GM12878 (cell line): ENCODE results near the gene KDELR1.

ENCODE experiments used
- CBFB ChIP-seq: IDR thresholded peaks from 2 replicates; pipeline ENCODE4 v1.6.1; 2016; ENCODE audit warnings: antibody characterized with exemption, low read depth
- KAT2A ChIP-seq: conservative IDR thresholded peaks from 2 replicates; pipeline ENCODE4 v1.6.1; 2011; ENCODE audit warnings: low read depth, low read length; ENCODE audit not compliant: control insufficient read depth
- NR2F1 ChIP-seq: fragments of 450-650 bp; conservative IDR thresholded peaks from 2 replicates; pipeline ENCODE4 v1.6.1; 2017; ENCODE audit warnings: mild to moderate bottlenecking
- POLR2A ChIP-seq: IDR thresholded peaks from 2 replicates; pipeline ENCODE4 v1.6.1; 2011; ENCODE audit warnings: low read depth, mild to moderate bottlenecking, low read length
- SUPT20H ChIP-seq: IDR thresholded peaks from 2 replicates; pipeline ENCODE4 v1.6.1; 2011; ENCODE audit warnings: low read depth, mild to moderate bottlenecking, low read length, moderate library complexity, borderline replicate concordance; ENCODE audit not compliant: control insufficient read depth
- TF ChIP-seq, protein P1 (sequence below), 3 experiments: IDR thresholded peaks in 2 of 3; conservative IDR thresholded peaks in 1 of 3; 2 replicates each; pipeline ENCODE4 v1.5.1; 2011; ENCODE audit warnings: low read depth in 3 of 3, low read length in 3 of 3, mild to moderate bottlenecking in 3 of 3, control low read depth in 2 of 3, moderate library complexity in 2 of 3, inconsistent platforms in 1 of 3, mixed read lengths in 1 of 3; ENCODE audit not compliant: control insufficient read depth in 2 of 3, insufficient read depth in 1 of 3; ENCODE audit errors: extremely low read depth in 1 of 3
- TF ChIP-seq, protein P2 (sequence below): fragments of 150-350 bp; IDR thresholded peaks from 2 replicates; pipeline ENCODE4 v1.6.1; 2016; ENCODE audit warnings: low read depth, low read length
- TF ChIP-seq, protein P3 (sequence below): fragments of 450-650 bp; IDR thresholded peaks from 2 replicates; pipeline ENCODE4 v1.6.1; 2016; ENCODE audit warnings: mild to moderate bottlenecking, moderate library complexity, borderline replicate concordance

DNA sequence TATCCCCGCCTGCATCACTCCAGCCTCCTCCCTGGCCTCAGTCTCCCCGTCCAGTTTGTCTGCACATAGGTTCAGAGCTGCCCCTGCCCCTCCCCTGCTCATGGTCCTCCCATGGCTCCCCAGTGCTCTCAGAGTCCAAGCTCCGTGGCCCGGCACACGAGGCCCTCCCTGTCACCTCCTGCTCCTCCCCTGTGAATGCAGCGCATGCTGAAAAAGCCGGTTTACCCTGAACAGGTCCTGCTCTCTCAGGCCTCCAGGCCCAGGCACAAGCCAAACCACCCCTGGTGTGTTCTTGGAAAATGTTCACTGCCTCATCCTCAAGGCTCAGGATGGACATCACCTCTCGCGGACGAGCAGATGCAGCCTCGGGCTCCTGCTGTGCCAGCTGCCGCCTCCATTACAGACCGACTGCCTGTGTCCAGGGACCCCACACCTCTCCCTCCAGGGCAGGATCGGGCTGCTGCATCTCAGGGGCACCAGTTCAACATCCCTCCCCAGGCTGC lies 53.0 kb downstream of the KDELR1 start:
- TF ChIP-seq, protein P1, sequence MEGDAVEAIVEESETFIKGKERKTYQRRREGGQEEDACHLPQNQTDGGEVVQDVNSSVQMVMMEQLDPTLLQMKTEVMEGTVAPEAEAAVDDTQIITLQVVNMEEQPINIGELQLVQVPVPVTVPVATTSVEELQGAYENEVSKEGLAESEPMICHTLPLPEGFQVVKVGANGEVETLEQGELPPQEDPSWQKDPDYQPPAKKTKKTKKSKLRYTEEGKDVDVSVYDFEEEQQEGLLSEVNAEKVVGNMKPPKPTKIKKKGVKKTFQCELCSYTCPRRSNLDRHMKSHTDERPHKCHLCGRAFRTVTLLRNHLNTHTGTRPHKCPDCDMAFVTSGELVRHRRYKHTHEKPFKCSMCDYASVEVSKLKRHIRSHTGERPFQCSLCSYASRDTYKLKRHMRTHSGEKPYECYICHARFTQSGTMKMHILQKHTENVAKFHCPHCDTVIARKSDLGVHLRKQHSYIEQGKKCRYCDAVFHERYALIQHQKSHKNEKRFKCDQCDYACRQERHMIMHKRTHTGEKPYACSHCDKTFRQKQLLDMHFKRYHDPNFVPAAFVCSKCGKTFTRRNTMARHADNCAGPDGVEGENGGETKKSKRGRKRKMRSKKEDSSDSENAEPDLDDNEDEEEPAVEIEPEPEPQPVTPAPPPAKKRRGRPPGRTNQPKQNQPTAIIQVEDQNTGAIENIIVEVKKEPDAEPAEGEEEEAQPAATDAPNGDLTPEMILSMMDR (IDR thresholded peaks at IDR 0.05 in 2 of 3, conservative IDR thresholded peaks at IDR 0.05 in 1 of 3; ENCODE audit: control insufficient read depth in 2 of 3, extremely low read depth in 1 of 3, insufficient read depth in 1 of 3, low read depth in 3 of 3, low read length in 3 of 3), result no peak
- TF ChIP-seq, protein P2, sequence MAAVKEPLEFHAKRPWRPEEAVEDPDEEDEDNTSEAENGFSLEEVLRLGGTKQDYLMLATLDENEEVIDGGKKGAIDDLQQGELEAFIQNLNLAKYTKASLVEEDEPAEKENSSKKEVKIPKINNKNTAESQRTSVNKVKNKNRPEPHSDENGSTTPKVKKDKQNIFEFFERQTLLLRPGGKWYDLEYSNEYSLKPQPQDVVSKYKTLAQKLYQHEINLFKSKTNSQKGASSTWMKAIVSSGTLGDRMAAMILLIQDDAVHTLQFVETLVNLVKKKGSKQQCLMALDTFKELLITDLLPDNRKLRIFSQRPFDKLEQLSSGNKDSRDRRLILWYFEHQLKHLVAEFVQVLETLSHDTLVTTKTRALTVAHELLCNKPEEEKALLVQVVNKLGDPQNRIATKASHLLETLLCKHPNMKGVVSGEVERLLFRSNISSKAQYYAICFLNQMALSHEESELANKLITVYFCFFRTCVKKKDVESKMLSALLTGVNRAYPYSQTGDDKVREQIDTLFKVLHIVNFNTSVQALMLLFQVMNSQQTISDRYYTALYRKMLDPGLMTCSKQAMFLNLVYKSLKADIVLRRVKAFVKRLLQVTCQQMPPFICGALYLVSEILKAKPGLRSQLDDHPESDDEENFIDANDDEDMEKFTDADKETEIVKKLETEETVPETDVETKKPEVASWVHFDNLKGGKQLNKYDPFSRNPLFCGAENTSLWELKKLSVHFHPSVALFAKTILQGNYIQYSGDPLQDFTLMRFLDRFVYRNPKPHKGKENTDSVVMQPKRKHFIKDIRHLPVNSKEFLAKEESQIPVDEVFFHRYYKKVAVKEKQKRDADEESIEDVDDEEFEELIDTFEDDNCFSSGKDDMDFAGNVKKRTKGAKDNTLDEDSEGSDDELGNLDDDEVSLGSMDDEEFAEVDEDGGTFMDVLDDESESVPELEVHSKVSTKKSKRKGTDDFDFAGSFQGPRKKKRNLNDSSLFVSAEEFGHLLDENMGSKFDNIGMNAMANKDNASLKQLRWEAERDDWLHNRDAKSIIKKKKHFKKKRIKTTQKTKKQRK, result no peak
- TF ChIP-seq SUPT20H, result no peak
- TF ChIP-seq, protein P3, sequence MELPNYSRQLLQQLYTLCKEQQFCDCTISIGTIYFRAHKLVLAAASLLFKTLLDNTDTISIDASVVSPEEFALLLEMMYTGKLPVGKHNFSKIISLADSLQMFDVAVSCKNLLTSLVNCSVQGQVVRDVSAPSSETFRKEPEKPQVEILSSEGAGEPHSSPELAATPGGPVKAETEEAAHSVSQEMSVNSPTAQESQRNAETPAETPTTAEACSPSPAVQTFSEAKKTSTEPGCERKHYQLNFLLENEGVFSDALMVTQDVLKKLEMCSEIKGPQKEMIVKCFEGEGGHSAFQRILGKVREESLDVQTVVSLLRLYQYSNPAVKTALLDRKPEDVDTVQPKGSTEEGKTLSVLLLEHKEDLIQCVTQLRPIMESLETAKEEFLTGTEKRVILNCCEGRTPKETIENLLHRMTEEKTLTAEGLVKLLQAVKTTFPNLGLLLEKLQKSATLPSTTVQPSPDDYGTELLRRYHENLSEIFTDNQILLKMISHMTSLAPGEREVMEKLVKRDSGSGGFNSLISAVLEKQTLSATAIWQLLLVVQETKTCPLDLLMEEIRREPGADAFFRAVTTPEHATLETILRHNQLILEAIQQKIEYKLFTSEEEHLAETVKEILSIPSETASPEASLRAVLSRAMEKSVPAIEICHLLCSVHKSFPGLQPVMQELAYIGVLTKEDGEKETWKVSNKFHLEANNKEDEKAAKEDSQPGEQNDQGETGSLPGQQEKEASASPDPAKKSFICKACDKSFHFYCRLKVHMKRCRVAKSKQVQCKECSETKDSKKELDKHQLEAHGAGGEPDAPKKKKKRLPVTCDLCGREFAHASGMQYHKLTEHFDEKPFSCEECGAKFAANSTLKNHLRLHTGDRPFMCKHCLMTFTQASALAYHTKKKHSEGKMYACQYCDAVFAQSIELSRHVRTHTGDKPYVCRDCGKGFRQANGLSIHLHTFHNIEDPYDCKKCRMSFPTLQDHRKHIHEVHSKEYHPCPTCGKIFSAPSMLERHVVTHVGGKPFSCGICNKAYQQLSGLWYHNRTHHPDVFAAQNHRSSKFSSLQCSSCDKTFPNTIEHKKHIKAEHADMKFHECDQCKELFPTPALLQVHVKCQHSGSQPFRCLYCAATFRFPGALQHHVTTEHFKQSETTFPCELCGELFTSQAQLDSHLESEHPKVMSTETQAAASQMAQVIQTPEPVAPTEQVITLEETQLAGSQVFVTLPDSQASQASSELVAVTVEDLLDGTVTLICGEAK, result no peak
- no peak for TF ChIP-seq NR2F1
- no peak for TF ChIP-seq KAT2A
- no peak for TF ChIP-seq POLR2A
- no peak for TF ChIP-seq CBFB
